Caco-2 (cell line): ENCODE results near the gene STXBP1. TPM values are rescaled to one million over a fixed set of nuclear protein-coding genes. Genes with fewer than 3 reads are reported as not detected.

Experiments
- BruUV-seq: library from RNA; stranded (reverse); fragments of 400-500 nt; replicated peaks from 2 replicates; lab custom pipeline; 2021; lab: Mats Ljungman, UMichigan
- CTCF ChIA-PET: fragments of 300-600 bp; sonication (Branson Sonifier 250); formaldehyde crosslinking; loops from one replicate; lab custom pipeline; 2022; ENCODE audit warnings: antibody characterized with exemption; lab: Charles Lee
- POLR2A ChIA-PET: fragments of 300-600 bp; sonication (Branson Sonifier 250); formaldehyde crosslinking; loops from one replicate; lab custom pipeline; 2022; ENCODE audit warnings: antibody characterized with exemption; lab: Charles Lee
- DNase-seq, 2 experiments: peaks; one replicate each; pipeline versions ENCODE4 v3.0.0 to v3.0.0-alpha.2; 2020 to 2022
- H3K27me3 ChIP-seq: replicated peaks from 2 replicates; pipeline ENCODE4 v1.6.0; 2011; ENCODE audit warnings: low read length; ENCODE audit not compliant: control insufficient read depth, insufficient read depth
- H3K36me3 ChIP-seq: 2 replicates; pipeline ENCODE4 v1.5.1; 2011; ENCODE audit warnings: low read length; ENCODE audit not compliant: control insufficient read depth, insufficient read depth
- H3K4me1 ChIP-seq: fragments of 250-450 bp; sonication (Bioruptor Pico); 2 replicates; pipeline ENCODE4 v1.5.1; 2020; ENCODE audit warnings: mild to moderate bottlenecking
- H3K4me3 ChIP-seq: 2 replicates; pipeline ENCODE4 v1.5.1; 2011; ENCODE audit warnings: low read depth, mild to moderate bottlenecking, control low read depth, low read length
- H3K9me3 ChIP-seq: fragments of 250-450 bp; sonication (Bioruptor Pico); 2 replicates; pipeline ENCODE4 v1.5.1; 2020; ENCODE audit warnings: mild to moderate bottlenecking, moderate library complexity
- H3K27ac Mint-ChIP-seq: one replicate; pipeline ENCODE4 v1.8.0; 2022; ENCODE audit warnings: mixed read lengths; ENCODE audit not compliant: unreplicated experiment
- H3K27me3 Mint-ChIP-seq: one replicate; pipeline ENCODE4 v1.8.0; 2022; ENCODE audit warnings: mixed read lengths; ENCODE audit not compliant: insufficient read depth, unreplicated experiment
- H3K36me3 Mint-ChIP-seq: one replicate; pipeline ENCODE4 v1.8.0; 2022; ENCODE audit warnings: mild to moderate bottlenecking, mixed read lengths; ENCODE audit not compliant: insufficient read depth, unreplicated experiment
- H3K4me1 Mint-ChIP-seq: one replicate; pipeline ENCODE4 v1.8.0; 2022; ENCODE audit warnings: low read depth, mixed read lengths; ENCODE audit not compliant: unreplicated experiment
- H3K4me3 Mint-ChIP-seq: one replicate; pipeline ENCODE4 v1.8.0; 2022; ENCODE audit warnings: mild to moderate bottlenecking, moderate library complexity, mixed read lengths; ENCODE audit not compliant: unreplicated experiment
- H3K9me3 Mint-ChIP-seq: one replicate; pipeline ENCODE4 v1.8.0; 2022; ENCODE audit warnings: mixed read lengths; ENCODE audit not compliant: unreplicated experiment
- CTCF ChIP-seq, 2 experiments: fragments of 200-600 bp in 1 of 2; IDR thresholded peaks; 1 replicate in 1 of 2; 2 replicates in 1 of 2; pipeline versions ENCODE4 v1.5.1 to v1.8.0; 2011 to 2022; ENCODE audit warnings: antibody characterized with exemption in 1 of 2, control low read depth in 1 of 2, inconsistent platforms in 1 of 2, low read depth in 1 of 2, low read length in 1 of 2, mild to moderate bottlenecking in 1 of 2, moderate library complexity in 1 of 2; ENCODE audit not compliant: insufficient read depth in 1 of 2, severe bottlenecking in 1 of 2, unreplicated experiment in 1 of 2
- intact Hi-C: fragments of 100-400 bp; cut with micrococcal nuclease; formaldehyde crosslinking; loops from one replicate; pipeline ENCODE4 v1.10.0; 2022; ENCODE audit not compliant: unreplicated experiment
- total RNA-seq: library from RNA; stranded (reverse); gene quantifications from 2 replicates; pipeline ENCODE4 v1.2.3, GENCODE V29; 2022

The STXBP1 gene
- total RNA-seq, 1 experiment from 2014 or later = 5.5 TPM

GRCh38 chr9:127627494-127627855, 15.4 kb downstream of the STXBP1 start:
- H3K27me3 ChIP-seq = no peaks in the 10 kb centered on the region
- Mint-ChIP-seq H3K27ac (no peak overlapping the region), H3K36me3 (no peaks in the 10 kb centered on the region), H3K9me3 (no peaks in the 10 kb centered on the region), H3K27me3 (peaks cover 3% of the 10 kb centered on the region), H3K4me3 (no peak overlapping the region), H3K4me1 (no peaks in the 10 kb centered on the region)
- H3K9me3 ChIP-seq = no peaks in the 10 kb centered on the region
- no TSS peak for BruUV-seq
- intact Hi-C loops = no loop called here
- no peaks in the 10 kb centered on the region for H3K36me3 ChIP-seq
- H3K4me3 ChIP-seq = no peak overlapping the region
- no peak for DNase-seq
- TF ChIP-seq CTCF (IDR thresholded peaks at IDR 0.05; ENCODE audit: insufficient read depth in 1 of 2, low read depth in 1 of 2, low read length in 1 of 2, severe bottlenecking in 1 of 2, unreplicated experiment in 1 of 2) = no peak
- POLR2A ChIA-PET = no interaction called here
- CTCF ChIA-PET = interaction anchor here (1.0 kb wide), 1 partner anchor 107 kb away, joined by 4 read pairs; the partner anchor contains the start of gene TOR2A
- no peaks in the 10 kb centered on the region for H3K4me1 ChIP-seq

- Mint-ChIP-seq H3K27ac (no peak overlapping the region), H3K36me3 (no peaks in the 10 kb centered on the region), H3K4me1 (peaks cover 7% of the 10 kb centered on the region), H3K4me3 (no peak overlapping the region), H3K27me3 (peaks cover 3% of the 10 kb centered on the region), H3K9me3 (no peaks in the 10 kb centered on the region)
- no peak for DNase-seq
- Histone ChIP-seq H3K4me1 (0 out of 2 replicates have a peak, but pooled peaks cover 3% of the 10 kb centered on the region), H3K36me3 (no peaks in the 10 kb centered on the region), H3K4me3 (no peak overlapping the region), H3K9me3 (no peaks in the 10 kb centered on the region), H3K27me3 (no peaks in the 10 kb centered on the region)
- BruUV-seq = no TSS peak
- intact Hi-C loops = no loop called here
- TF ChIP-seq CTCF (IDR thresholded peaks at IDR 0.05; ENCODE audit: insufficient read depth in 1 of 2, low read depth in 1 of 2, low read length in 1 of 2, severe bottlenecking in 1 of 2, unreplicated experiment in 1 of 2) = no peak
- ChIA-PET POLR2A (no interaction called here), CTCF (interaction anchor here (0.6 kb wide), 1 partner anchor 106 kb away, joined by 3 read pairs; no protein-coding TSS in a partner anchor)
Measured at GRCh38 chr9:127628758-127629467, 16.8 kb downstream of the STXBP1 start.

GRCh38 chr9:127629468-127630081, 17.5 kb downstream of the STXBP1 start:
- Mint-ChIP-seq H3K36me3 (no peaks in the 10 kb centered on the region), H3K4me1 (peaks cover 8% of the 10 kb centered on the region), H3K9me3 (no peaks in the 10 kb centered on the region), H3K27me3 (peaks cover 3% of the 10 kb centered on the region), H3K27ac (no peak overlapping the region), H3K4me3 (no peak overlapping the region)
- intact Hi-C loops = no loop called here
- H3K9me3 ChIP-seq = no peaks in the 10 kb centered on the region
- CTCF ChIA-PET = no interaction called here
- TF ChIP-seq CTCF (IDR thresholded peaks at IDR 0.05; ENCODE audit: insufficient read depth in 1 of 2, low read depth in 1 of 2, low read length in 1 of 2, severe bottlenecking in 1 of 2, unreplicated experiment in 1 of 2) = peak in 1 of 2 experiments; percentile 32
- H3K27me3 ChIP-seq = no peaks in the 10 kb centered on the region
- H3K4me3 ChIP-seq = no peak overlapping the region
- no TSS peak for BruUV-seq
- 0 out of 2 replicates have a peak, but pooled peaks cover 3% of the 10 kb centered on the region for H3K4me1 ChIP-seq
- DNase-seq = no peak
- POLR2A ChIA-PET = no interaction called here
- no peaks in the 10 kb centered on the region for H3K36me3 ChIP-seq
